ENCODE results near the gene UPP1. TPM values are rescaled to one million over a fixed set of nuclear protein-coding genes. Genes with fewer than 3 reads are reported as not detected.

UPP1 gene
- total RNA-seq, 1 donor = 25.9 TPM

DNA sequence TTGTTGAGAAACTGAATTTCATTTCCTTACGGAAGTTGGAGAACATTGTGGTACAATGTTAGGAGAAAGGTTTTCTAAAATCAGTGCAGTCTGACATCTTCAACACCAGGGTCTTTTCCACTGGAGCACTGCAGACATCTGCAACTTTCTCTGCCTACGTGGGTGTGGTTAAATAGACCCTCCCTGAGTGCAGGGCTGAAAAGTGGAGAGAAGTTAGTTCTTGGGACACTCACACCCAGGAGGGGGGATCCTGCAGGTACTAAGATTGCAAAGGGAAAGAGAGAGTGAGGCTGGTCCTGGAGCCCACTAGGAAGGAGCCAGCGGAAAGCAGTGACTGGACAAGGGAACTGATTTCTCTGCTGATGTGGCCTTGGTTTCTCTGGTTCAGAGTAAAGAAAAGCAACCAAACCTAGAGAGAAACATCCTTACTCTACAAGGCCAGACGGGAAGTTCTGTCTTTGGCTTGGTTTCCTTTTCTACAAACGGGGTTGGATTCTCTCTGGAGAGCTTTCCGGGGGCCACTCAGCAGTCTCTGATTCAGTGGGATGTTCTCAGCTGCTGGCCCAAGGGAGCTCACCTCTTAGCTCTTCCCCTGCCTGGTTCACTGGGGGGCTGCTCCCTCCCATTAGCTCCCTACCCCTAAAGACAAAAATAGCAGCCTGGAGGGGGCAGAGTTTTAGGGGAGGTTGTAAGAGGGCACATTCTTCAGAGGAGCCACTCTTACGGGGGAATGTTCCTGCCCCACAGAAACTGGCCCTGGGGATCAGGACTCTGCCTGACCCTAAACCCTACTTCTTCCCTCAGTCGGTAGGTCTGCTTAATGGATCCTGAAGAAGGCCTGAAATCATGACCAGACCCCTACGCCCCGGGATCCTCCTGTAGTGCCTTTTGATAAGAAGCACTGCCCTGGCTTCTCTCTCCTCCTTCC lies 2.7 kb downstream of the UPP1 start:
- TF ChIP-seq, protein P1, sequence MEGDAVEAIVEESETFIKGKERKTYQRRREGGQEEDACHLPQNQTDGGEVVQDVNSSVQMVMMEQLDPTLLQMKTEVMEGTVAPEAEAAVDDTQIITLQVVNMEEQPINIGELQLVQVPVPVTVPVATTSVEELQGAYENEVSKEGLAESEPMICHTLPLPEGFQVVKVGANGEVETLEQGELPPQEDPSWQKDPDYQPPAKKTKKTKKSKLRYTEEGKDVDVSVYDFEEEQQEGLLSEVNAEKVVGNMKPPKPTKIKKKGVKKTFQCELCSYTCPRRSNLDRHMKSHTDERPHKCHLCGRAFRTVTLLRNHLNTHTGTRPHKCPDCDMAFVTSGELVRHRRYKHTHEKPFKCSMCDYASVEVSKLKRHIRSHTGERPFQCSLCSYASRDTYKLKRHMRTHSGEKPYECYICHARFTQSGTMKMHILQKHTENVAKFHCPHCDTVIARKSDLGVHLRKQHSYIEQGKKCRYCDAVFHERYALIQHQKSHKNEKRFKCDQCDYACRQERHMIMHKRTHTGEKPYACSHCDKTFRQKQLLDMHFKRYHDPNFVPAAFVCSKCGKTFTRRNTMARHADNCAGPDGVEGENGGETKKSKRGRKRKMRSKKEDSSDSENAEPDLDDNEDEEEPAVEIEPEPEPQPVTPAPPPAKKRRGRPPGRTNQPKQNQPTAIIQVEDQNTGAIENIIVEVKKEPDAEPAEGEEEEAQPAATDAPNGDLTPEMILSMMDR (IDR thresholded peaks at IDR 0.05; ENCODE audit: insufficient read depth, low read depth, low read length) = no peak
- no peak for DNase-seq (ENCODE audit: low read depth)
- peak overlapping the region; percentile 0 for H3K4me3 ChIP-seq (ENCODE audit: low read depth, low read length)

DNA sequence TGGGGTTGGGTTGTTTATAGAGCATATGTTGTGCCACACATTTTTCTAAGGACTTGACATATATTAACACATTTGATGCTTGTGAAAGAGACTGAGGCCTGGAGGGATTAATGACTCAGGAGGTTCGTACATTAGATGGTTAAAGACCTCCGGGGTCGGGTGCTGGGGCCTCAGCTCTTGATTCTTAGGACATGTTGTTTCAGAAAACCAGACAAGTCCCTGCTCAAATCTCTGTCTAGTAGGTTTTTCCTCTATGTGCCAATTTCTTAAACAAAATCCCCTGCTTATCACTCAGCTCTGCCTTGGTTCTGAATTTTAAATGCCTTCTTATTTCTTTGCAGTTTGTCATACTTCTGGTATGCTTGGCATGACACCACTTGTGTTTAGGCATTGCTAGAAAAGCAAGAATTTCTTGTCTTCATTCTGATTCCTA lies 5.8 kb downstream of the UPP1 start:
- DNase-seq (ENCODE audit: low read depth) = peak; percentile 85
- H3K4me3 ChIP-seq (ENCODE audit: low read depth, low read length) = no peak overlapping the region
- TF ChIP-seq, protein P1 (IDR thresholded peaks at IDR 0.05; ENCODE audit: insufficient read depth, low read depth, low read length) = no peak

DNA sequence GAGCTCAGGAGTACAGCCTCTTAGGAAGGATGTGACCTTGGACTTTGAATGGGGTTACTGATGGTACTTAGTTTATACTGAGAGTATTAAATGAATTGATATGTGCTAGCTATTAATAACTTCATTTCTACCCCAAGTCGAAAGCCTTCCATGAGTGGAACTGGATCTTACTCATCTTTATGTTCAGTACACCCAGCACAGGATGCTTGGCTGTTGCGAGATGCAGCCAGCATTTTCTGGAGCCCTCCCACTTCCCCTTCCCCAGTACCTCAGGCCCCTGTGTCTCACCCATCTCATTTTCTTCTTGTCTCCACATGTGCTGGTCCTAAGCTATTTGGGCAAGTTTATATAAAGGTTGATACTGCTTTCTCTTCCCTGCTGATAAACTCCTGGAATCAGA lies 7.2 kb downstream of the UPP1 start:
- TF ChIP-seq, protein P1 (IDR thresholded peaks at IDR 0.05; ENCODE audit: insufficient read depth, low read depth, low read length) = no peak
- no peak for DNase-seq (ENCODE audit: low read depth)
- no peak overlapping the region for H3K4me3 ChIP-seq (ENCODE audit: low read depth, low read length)

DNA sequence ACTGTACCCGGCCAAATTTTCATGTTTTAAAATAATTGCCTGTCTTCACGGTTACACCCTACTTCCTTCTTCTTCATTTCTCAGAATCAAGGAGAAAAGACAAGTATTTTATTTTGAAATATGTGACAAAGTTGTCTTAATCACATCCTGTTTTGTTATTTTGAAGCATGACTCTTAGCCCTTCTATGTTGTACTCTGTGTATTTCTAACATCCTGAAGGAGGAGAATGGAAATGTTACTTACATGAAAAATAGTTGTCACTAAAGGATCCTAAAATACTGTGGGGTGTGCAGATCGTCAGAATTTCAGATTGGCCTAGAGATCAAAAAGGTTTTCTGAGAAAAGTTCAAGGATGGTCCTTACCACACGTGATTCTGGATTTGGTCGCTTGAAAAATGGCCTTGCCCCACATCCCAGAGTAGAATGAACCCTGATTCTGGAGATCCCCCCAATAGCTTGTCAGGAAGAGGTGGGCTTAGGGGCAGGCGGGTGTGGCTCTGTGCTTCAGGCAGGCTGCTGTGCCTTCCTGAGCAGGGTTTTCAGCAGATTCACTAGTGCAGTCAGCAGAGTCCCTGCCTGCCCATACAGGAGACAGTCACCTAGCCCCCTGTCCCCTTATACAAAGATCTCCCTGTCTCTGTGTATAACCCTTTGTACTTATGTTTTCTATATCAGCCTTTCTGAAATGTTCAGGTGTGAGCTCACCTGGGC lies 8.6 kb downstream of the UPP1 start:
- DNase-seq (ENCODE audit: low read depth) = no peak
- no peak overlapping the region for H3K4me3 ChIP-seq (ENCODE audit: low read depth, low read length)

DNA sequence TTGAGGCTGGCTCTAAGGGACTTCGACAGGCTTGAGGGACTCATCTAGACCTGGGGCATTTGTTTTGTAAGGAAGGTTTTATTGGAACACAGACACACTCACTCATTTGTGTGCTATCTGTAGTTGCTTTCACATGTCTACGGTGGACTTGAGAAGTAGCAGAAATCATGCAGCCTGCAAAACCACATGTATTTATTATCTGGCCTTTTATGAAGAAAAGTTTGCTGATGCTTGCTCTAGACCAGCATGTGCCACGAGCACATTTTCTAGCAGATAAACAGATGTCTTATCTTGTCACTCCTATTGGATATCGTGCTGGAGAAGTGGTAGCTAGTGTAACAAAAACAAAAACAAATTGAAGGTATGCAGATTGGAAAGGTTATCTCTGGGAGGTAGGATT lies 9.8 kb downstream of the UPP1 start:
- TF ChIP-seq, protein P1 (IDR thresholded peaks at IDR 0.05; ENCODE audit: insufficient read depth, low read depth, low read length) = no peak
- H3K4me3 ChIP-seq (ENCODE audit: low read depth, low read length) = no peak overlapping the region
- peak; percentile 97 for DNase-seq (ENCODE audit: low read depth)

More for the DNA sequence above, 8.6 kb downstream of the UPP1 start:
- TF ChIP-seq, protein P1 (IDR thresholded peaks at IDR 0.05; ENCODE audit: insufficient read depth, low read depth, low read length) = no peak

DNA sequence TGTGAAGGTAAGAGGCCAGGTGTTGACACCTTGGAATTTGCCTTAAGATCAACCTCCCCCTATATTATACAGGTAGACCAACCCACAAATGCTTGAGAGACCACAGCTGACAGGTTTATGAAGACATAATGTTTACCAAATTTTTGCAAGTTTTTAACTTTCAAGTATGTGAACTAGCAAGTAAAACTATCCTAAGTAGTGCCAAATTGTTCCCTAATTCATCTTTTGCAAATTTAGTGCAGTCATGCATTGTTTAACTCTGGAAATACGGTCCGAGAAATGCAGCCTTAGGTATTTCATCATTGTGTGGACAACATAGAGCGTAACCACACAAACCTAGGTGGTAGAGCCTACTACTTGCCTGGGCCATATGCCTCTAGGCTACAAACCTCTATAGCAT lies 10.7 kb downstream of the UPP1 start:
- TF ChIP-seq, protein P1 (IDR thresholded peaks at IDR 0.05; ENCODE audit: insufficient read depth, low read depth, low read length) = no peak
- no peak overlapping the region for H3K4me3 ChIP-seq (ENCODE audit: low read depth, low read length)
- DNase-seq (ENCODE audit: low read depth) = no peak
